MM.1S (cell line): ENCODE measurements around the gene C1orf94.

Experiments
- CTCF ChIP-seq: fragments of 300-600 bp; sonication (generic); IDR thresholded peaks from 2 replicates; pipeline ENCODE4 v1.5.1; 2016; ENCODE audit warnings: antibody characterized with exemption, low read length, mixed read lengths
- EZH2 ChIP-seq: fragments of 300-600 bp; sonication (generic); optimal IDR thresholded peaks from 2 replicates; pipeline ENCODE3; 2017; ENCODE audit warnings: low read depth, mild to moderate bottlenecking, antibody characterized with exemption, low read length, mixed read lengths
- EZH2phosphoT487 ChIP-seq: fragments of 300-600 bp; sonication (generic); IDR thresholded peaks from 2 replicates; pipeline ENCODE4 v1.6.1; 2018; ENCODE audit warnings: antibody characterized with exemption, low read length

DNA sequence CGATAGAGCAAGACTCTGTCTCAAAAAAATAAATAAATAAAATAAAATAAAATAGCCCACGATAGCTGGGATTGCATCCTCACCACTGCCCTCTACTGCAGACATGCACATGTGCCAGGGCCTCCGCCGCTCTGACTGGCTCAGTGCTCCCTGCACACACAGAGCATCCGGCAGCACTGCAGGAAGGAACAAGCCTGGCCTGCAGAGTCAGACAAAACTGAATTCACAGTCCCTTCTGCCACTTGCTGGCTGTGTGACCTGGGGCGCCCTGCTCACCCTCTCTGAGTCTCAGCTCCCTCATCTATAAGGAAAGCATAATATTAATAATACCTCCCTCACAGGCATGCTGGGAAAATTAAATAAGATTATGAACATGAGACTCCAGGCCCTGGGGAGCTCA is 47.1 kb upstream of the C1orf94 start:
- TF ChIP-seq CTCF = no peak
- TF ChIP-seq EZH2phosphoT487 = no peak
- TF ChIP-seq EZH2 = no peak
